Parathyroid adenoma (tissue), 2 donors: ENCODE data around the gene ZNF180.

Experiments used
- H2AFZ ChIP-seq: fragments of 300-600 bp; sonication (generic); one replicate; pipeline ENCODE4 v1.7.0; 2017; ENCODE audit warnings: antibody characterized with exemption, mild to moderate bottlenecking
- H3K27ac ChIP-seq: fragments of 300-600 bp; sonication (generic); one replicate; pipeline ENCODE4 v1.7.0; 2017
- H3K27me3 ChIP-seq: fragments of 300-600 bp; sonication (generic); one replicate; pipeline ENCODE4 v1.7.0; 2017; ENCODE audit warnings: low read length; ENCODE audit not compliant: control insufficient read depth, insufficient read depth
- H3K36me3 ChIP-seq: fragments of 300-600 bp; sonication (generic); one replicate; pipeline ENCODE4 v1.7.0; 2017; ENCODE audit warnings: low read length; ENCODE audit not compliant: control insufficient read depth, insufficient read depth
- H3K4me1 ChIP-seq: fragments of 300-600 bp; sonication (generic); one replicate; pipeline ENCODE4 v1.7.0; 2017; ENCODE audit warnings: control low read depth
- H3K4me2 ChIP-seq: fragments of 300-600 bp; sonication (generic); one replicate; pipeline ENCODE4 v1.7.0; 2017; ENCODE audit warnings: low read length
- H3K4me3 ChIP-seq: fragments of 300-600 bp; sonication (generic); one replicate; pipeline ENCODE4 v1.7.0; 2017; ENCODE audit warnings: low read depth, low read length
- H3K79me2 ChIP-seq: fragments of 300-600 bp; sonication (generic); one replicate; pipeline ENCODE4 v1.7.0; 2017; ENCODE audit warnings: control low read depth
- H3K9ac ChIP-seq: fragments of 300-600 bp; sonication (generic); one replicate; pipeline ENCODE4 v1.7.0; 2017; ENCODE audit warnings: mild to moderate bottlenecking
- H3K9me3 ChIP-seq: fragments of 300-600 bp; sonication (generic); one replicate; pipeline ENCODE4 v1.7.0; 2017; ENCODE audit warnings: low read length; ENCODE audit not compliant: control insufficient read depth
- TF ChIP-seq, protein P1 (sequence below): fragments of 300-600 bp; sonication (generic); IDR thresholded peaks from one replicate; pipeline ENCODE4 v1.7.0; 2017; ENCODE audit warnings: antibody characterized with exemption, mild to moderate bottlenecking
- donor health status: primary hyperparathyroidism.

Gene ZNF180

DNA sequence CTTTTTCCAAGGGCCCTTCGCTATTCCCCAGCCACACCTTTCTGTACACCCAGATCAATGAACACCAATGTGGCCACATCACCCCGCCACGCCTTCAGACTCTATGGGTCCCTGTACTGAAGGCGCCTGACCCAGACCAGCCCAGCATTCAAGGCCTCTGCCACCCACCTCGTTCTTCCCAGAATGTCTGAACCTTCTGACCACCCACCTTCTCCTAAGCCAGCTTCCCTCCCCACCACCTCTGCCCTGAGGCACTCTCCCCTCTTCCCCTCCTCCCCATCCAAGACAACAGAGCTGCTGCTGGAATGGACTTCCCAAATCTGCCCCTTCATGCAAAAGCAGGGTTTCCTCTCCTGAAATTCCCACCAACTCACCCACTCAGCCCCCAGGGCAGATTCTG is 32.5 kb upstream of the ZNF180 start:
- Histone ChIP-seq H3K27me3 (no peaks in the 10 kb centered on the region), H3K4me1 (no peaks in the 10 kb centered on the region), H2AFZ (no peak overlapping the region), H3K4me2 (no peak overlapping the region), H3K36me3 (no peaks in the 10 kb centered on the region), H3K27ac (no peak overlapping the region), H3K79me2 (no peaks in the 10 kb centered on the region), H3K9me3 (no peaks in the 10 kb centered on the region), H3K9ac (no peak overlapping the region), H3K4me3 (no peak overlapping the region)
- TF ChIP-seq, protein P1, sequence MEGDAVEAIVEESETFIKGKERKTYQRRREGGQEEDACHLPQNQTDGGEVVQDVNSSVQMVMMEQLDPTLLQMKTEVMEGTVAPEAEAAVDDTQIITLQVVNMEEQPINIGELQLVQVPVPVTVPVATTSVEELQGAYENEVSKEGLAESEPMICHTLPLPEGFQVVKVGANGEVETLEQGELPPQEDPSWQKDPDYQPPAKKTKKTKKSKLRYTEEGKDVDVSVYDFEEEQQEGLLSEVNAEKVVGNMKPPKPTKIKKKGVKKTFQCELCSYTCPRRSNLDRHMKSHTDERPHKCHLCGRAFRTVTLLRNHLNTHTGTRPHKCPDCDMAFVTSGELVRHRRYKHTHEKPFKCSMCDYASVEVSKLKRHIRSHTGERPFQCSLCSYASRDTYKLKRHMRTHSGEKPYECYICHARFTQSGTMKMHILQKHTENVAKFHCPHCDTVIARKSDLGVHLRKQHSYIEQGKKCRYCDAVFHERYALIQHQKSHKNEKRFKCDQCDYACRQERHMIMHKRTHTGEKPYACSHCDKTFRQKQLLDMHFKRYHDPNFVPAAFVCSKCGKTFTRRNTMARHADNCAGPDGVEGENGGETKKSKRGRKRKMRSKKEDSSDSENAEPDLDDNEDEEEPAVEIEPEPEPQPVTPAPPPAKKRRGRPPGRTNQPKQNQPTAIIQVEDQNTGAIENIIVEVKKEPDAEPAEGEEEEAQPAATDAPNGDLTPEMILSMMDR = no peak

GRCh38 chr19:44530777-44531176 is 30.5 kb upstream of the ZNF180 start:
- no peak overlapping the region for H3K4me3 ChIP-seq

GRCh38 chr19:44529536-44529935 is 29.2 kb upstream of the ZNF180 start, which contains the start of gene CEACAM20:
CEACAM20 (minus strand) TSS chr19:44529675; CDS start chr19:44529509, 166 bp downstream.
- Histone ChIP-seq H3K27me3 (no peaks in the 10 kb centered on the region), H3K79me2 (no peaks in the 10 kb centered on the region), H3K9ac (no peak within 1 kb of the TSS), H3K9me3 (no peaks in the 10 kb centered on the region), H3K4me2 (no peak within 1 kb of the TSS), H2AFZ (no peak within 1 kb of the TSS), H3K4me3 (no peak within 1 kb of the TSS), H3K27ac (no peak within 1 kb of the TSS), H3K36me3 (no peaks in the 10 kb centered on the region), H3K4me1 (no peaks in the 10 kb centered on the region)
- TF ChIP-seq, protein P1 = no peak

More at GRCh38 chr19:44530777-44531176, 30.5 kb upstream of the ZNF180 start:
- TF ChIP-seq, protein P1 = no peak
- Histone ChIP-seq H3K79me2 (no peaks in the 10 kb centered on the region), H3K27me3 (no peaks in the 10 kb centered on the region), H3K9me3 (no peaks in the 10 kb centered on the region), H3K36me3 (no peaks in the 10 kb centered on the region), H3K4me1 (no peaks in the 10 kb centered on the region), H3K4me2 (no peak overlapping the region), H2AFZ (no peak overlapping the region), H3K27ac (no peak overlapping the region), H3K9ac (no peak overlapping the region)

DNA sequence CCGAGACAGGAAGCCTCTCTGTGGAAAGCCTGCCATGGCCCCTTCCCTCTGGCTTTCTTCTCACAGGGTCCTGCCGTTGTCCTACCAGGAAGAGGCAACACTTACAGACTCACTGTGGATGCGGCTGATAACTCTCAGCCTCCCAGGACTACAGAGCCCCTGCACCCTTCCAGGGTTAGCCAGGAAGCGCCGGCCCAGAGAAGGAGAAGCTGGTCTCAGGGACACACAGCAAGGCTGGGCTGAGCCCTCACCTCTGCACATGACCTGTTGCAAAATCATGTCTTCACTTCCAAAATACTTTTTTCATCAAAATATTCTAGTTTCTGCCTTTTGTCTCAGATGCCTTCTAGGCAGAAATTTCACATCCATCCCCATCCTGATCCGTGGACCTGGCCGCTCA is 27.2 kb upstream of the ZNF180 start:
- Histone ChIP-seq H3K36me3 (no peaks in the 10 kb centered on the region), H3K9me3 (no peaks in the 10 kb centered on the region), H3K4me2 (no peak overlapping the region), H3K79me2 (no peaks in the 10 kb centered on the region), H3K4me3 (no peak overlapping the region), H3K4me1 (no peaks in the 10 kb centered on the region), H3K27ac (no peak overlapping the region), H3K27me3 (no peaks in the 10 kb centered on the region), H2AFZ (no peak overlapping the region), H3K9ac (no peak overlapping the region)
- TF ChIP-seq, protein P1 = no peak

DNA sequence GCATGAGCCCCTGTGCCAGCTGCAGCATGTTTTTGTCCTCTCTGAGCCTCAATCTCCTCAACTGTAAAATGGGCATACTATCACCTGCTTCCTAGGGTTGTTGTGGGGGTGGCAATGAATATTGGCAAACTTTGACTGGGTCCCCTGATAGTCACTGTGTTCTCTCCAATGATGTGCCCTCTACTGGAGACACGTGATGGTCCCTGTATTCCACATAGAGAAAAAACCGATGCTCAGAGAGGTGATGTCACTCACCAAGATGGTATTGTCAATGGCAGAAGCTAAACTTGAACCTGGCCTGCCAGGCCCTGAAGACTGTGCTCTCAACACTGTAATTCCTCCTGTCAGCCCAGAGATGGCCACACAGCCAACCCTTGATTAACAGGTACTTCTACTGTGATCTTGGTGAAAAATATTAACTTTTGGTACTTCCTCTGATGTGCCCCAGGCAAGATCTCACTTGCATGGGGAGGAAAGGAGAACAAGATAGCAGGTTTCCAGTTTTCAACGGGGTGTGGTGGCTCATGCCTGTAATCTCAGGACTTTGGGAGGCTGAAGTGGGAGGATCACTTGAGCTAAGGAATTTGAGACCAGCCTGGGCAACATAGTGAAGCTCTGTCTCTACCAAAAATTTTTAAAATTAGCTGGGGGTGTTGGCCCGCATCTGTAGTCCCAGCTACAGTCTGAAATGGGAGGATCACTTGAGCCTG is 25.6 kb upstream of the ZNF180 start:
- no peaks in the 10 kb centered on the region for H3K36me3 ChIP-seq

More for the DNA sequence above, 25.6 kb upstream of the ZNF180 start:
- H2AFZ ChIP-seq = no peak overlapping the region
- H3K9ac ChIP-seq = no peak overlapping the region
- no peak overlapping the region for H3K4me2 ChIP-seq
- no peak overlapping the region for H3K4me3 ChIP-seq
- H3K9me3 ChIP-seq = no peaks in the 10 kb centered on the region
- TF ChIP-seq, protein P1 = no peak
- H3K27me3 ChIP-seq = no peaks in the 10 kb centered on the region
- no peaks in the 10 kb centered on the region for H3K4me1 ChIP-seq
- H3K27ac ChIP-seq = no peak overlapping the region
- no peaks in the 10 kb centered on the region for H3K79me2 ChIP-seq
